ENCODE data around the gene UBE2D1. TPM values are rescaled to one million over a fixed set of nuclear protein-coding genes. Genes with fewer than 3 reads are reported as not detected.

UBE2D1 gene
- total RNA-seq (2014; rRNA removed; shearing (Covaris generic)): 17.1 and 23.3 TPM in 2 replicates

DNA sequence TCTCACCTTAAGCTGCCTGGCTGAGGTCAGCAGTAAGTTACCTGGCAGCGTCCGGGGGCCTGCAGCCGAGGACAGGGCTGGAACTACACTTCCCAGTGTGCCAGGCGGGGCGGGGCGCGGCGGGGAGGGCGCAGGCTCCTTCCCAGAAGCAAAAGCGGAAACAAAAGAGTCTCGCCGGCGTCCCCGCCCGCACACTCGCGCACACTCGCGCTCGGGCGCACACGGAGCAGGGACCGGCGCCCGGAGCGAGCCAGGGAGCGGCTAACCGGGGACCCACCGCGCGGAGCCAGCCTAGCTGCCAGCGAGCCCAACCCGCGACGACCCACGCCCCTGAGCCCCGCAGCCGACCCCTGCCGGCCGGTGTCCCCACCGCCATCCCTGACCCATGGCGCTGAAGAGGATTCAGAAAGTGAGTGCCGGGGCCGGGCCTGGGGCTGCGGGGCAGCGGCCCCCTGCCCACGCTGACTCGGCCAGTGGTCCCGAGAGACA, at the start of gene UBE2D1:
Gene UBE2D1, plus strand, starts transcription at position 190 of the 489 bp plus-strand sequence. Its CDS starts 196 bp downstream, at position 386.
- Histone ChIP-seq H3K27ac (peak within 1 kb of the TSS; percentile 36; the same call in 1 of the 2 replicates), H3K9me3 (replicated peaks) (no peaks in the 10 kb centered on the region), H3K4me1 (replicated peaks) (peaks cover 12% of the 10 kb centered on the region), H3K27me3 (replicated peaks) (no peaks in the 10 kb centered on the region), H3K36me3 (peaks cover 6% of the 10 kb centered on the region), H3K4me3 (peak within 1 kb of the TSS; percentile 91)
- peak; percentile 70 to 82 for DNase-seq (ENCODE audit: low read depth in 1 of 2, low spot score in 2 of 2)

- DNase-seq (ENCODE audit: low read depth in 1 of 2, low spot score in 2 of 2): no peak
- no peaks in the 10 kb centered on the region for H3K27me3 ChIP-seq (replicated peaks)
- H3K27ac ChIP-seq: no peak overlapping the region
Observed at GRCh38 chr10:58291538-58292174, 43.1 kb upstream of the UBE2D1 start.

GRCh38 chr10:58293989-58294388, 40.8 kb upstream of the UBE2D1 start:
- Histone ChIP-seq H3K27ac (no peak overlapping the region), H3K4me1 (replicated peaks) (no peaks in the 10 kb centered on the region), H3K36me3 (no peaks in the 10 kb centered on the region), H3K4me3 (no peak overlapping the region), H3K9me3 (replicated peaks) (no peaks in the 10 kb centered on the region), H3K27me3 (replicated peaks) (no peaks in the 10 kb centered on the region)
- no peak for DNase-seq (ENCODE audit: low read depth in 1 of 2, low spot score in 2 of 2)

More at GRCh38 chr10:58291538-58292174, 43.1 kb upstream of the UBE2D1 start:
- Histone ChIP-seq H3K4me3 (no peak overlapping the region), H3K9me3 (replicated peaks) (no peaks in the 10 kb centered on the region), H3K36me3 (no peaks in the 10 kb centered on the region), H3K4me1 (replicated peaks) (no peaks in the 10 kb centered on the region; the same call in none of the 2 replicates)

GRCh38 chr10:58299580-58299979, 35.2 kb upstream of the UBE2D1 start:
- no peaks in the 10 kb centered on the region for H3K9me3 ChIP-seq (replicated peaks)
- no peak overlapping the region for H3K4me3 ChIP-seq

DNA sequence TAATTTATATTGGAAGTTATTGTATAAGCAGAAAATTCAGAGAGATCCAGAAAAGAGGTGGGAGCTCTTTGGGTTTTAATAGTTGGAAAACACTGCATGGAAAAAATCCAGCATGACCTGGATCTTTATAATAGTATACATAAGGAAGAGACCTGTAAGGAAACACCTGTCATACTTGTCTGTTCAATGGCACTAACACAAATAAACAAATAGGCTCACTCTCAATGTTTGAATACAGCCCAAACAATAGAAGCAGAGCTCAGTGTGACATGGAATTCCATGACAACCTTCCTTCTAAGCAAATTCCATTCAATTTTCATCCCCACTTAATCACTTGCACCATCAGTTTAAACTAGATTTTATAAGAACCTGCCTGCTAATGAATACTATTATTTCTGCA, 34.1 kb upstream of the UBE2D1 start:
- H3K27me3 ChIP-seq (replicated peaks): no peaks in the 10 kb centered on the region; the same call in 1 of the 2 replicates
- H3K36me3 ChIP-seq: no peaks in the 10 kb centered on the region
- H3K4me1 ChIP-seq (replicated peaks): no peaks in the 10 kb centered on the region
- no peaks in the 10 kb centered on the region for H3K9me3 ChIP-seq (replicated peaks)
- no peak overlapping the region for H3K4me3 ChIP-seq
- H3K27ac ChIP-seq: no peak overlapping the region
- DNase-seq (ENCODE audit: low read depth in 1 of 2, low spot score in 2 of 2): no peak

More at GRCh38 chr10:58299580-58299979, 35.2 kb upstream of the UBE2D1 start:
- DNase-seq (ENCODE audit: low read depth in 1 of 2, low spot score in 2 of 2): peak; percentile 50 to 55
- H3K27ac ChIP-seq: no peak overlapping the region
- H3K4me1 ChIP-seq (replicated peaks): no peaks in the 10 kb centered on the region
- no peaks in the 10 kb centered on the region; the same call in 1 of the 2 replicates for H3K27me3 ChIP-seq (replicated peaks)
- H3K36me3 ChIP-seq: no peaks in the 10 kb centered on the region

DNA sequence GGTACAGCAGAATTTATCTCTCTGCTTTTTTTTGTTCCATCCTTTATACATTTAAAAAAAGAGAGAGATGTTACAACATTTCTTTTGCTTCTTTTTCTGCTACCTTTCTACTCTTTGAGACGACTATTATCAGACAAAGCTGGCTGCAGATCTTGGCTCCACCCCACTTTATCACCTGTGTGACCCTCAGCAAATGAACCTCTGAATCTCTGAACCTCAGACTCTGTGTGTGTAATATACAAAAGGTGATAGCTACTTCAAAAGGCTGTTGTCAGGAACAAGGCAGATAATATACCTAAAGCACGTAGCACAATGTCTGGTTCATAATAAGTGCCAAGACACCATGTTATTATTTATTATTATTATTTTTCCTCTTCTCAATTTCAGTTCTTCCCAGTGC, 32.6 kb upstream of the UBE2D1 start:
- H3K36me3 ChIP-seq: no peaks in the 10 kb centered on the region

DNA sequence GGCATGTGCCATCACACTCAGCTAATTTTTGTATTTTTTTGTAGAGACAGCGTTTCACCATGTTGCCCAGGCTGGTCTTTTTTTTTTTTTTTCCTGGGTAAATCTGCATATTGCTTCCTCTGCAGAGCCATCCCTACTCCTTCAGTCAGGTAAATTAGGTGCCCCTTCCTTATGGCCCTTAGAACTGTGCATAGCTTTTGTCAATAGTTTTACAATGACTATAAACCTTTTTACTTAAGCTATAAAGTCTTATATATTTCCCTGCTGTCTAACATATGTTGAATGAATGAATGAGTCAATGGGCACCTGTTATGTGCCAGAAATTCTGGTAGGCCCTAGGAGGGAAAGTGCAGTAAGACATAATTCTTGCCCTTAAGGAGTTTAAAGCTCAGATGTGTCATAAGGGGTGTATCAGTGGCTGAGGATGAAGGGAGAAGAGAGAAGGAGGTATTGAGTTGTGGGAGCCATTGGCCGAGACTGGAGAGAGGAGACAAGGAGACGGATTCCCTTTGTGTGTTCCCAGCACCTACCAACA, 30.6 kb upstream of the UBE2D1 start:
- Histone ChIP-seq H3K27ac (no peak overlapping the region), H3K4me3 (no peak overlapping the region), H3K36me3 (no peaks in the 10 kb centered on the region), H3K4me1 (replicated peaks) (no peaks in the 10 kb centered on the region), H3K27me3 (replicated peaks) (peaks cover 4% of the 10 kb centered on the region; the same call in 1 of the 2 replicates), H3K9me3 (replicated peaks) (no peaks in the 10 kb centered on the region)
- no peak for DNase-seq (ENCODE audit: low read depth in 1 of 2, low spot score in 2 of 2)

More for the DNA sequence above, 32.6 kb upstream of the UBE2D1 start:
- no peak overlapping the region for H3K4me3 ChIP-seq
- no peaks in the 10 kb centered on the region for H3K9me3 ChIP-seq (replicated peaks)
- no peaks in the 10 kb centered on the region for H3K4me1 ChIP-seq (replicated peaks)
- DNase-seq (ENCODE audit: low read depth in 1 of 2, low spot score in 2 of 2): no peak
- peaks cover under 1% of the 10 kb centered on the region; the same call in 1 of the 2 replicates for H3K27me3 ChIP-seq (replicated peaks)
- no peak overlapping the region for H3K27ac ChIP-seq

GRCh38 chr10:58305821-58306220, 29.0 kb upstream of the UBE2D1 start:
- Histone ChIP-seq H3K36me3 (no peaks in the 10 kb centered on the region), H3K27me3 (replicated peaks) (peaks cover 4% of the 10 kb centered on the region; the same call in 1 of the 2 replicates), H3K4me1 (replicated peaks) (no peaks in the 10 kb centered on the region), H3K4me3 (no peak overlapping the region), H3K9me3 (replicated peaks) (no peaks in the 10 kb centered on the region), H3K27ac (no peak overlapping the region)
- no peak for DNase-seq (ENCODE audit: low read depth in 1 of 2, low spot score in 2 of 2)

DNA sequence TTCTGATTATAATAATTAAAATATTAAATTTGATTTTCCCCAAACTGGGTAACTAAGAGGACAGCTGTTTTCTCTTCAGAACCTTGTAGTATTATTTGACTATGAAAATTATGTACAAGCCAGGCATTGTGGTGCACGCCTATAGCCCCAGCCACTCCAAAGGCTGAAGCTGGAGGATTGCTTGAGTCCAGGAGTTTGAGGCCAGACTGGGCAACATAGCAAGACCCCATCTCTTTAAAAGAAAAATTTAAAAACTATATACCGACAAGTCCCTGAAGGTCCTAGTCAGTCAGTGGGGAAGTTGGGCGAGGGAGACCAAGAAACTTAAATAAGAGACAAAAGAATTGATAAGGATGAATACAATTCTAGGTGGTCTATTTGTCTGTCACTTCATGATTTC, 27.1 kb upstream of the UBE2D1 start:
- peaks cover 4% of the 10 kb centered on the region; the same call in 1 of the 2 replicates for H3K27me3 ChIP-seq (replicated peaks)
- no peaks in the 10 kb centered on the region for H3K9me3 ChIP-seq (replicated peaks)
- H3K27ac ChIP-seq: no peak overlapping the region
- no peak overlapping the region for H3K4me3 ChIP-seq
- H3K36me3 ChIP-seq: no peaks in the 10 kb centered on the region
- DNase-seq (ENCODE audit: low read depth in 1 of 2, low spot score in 2 of 2): no peak
- H3K4me1 ChIP-seq (replicated peaks): no peaks in the 10 kb centered on the region

GRCh38 chr10:58311026-58311425, 23.8 kb upstream of the UBE2D1 start:
- Histone ChIP-seq H3K27ac (no peak overlapping the region), H3K36me3 (no peaks in the 10 kb centered on the region), H3K4me3 (no peak overlapping the region), H3K4me1 (replicated peaks) (no peaks in the 10 kb centered on the region), H3K27me3 (replicated peaks) (peaks cover 4% of the 10 kb centered on the region), H3K9me3 (replicated peaks) (no peaks in the 10 kb centered on the region)
- DNase-seq (ENCODE audit: low read depth in 1 of 2, low spot score in 2 of 2): no peak

DNA sequence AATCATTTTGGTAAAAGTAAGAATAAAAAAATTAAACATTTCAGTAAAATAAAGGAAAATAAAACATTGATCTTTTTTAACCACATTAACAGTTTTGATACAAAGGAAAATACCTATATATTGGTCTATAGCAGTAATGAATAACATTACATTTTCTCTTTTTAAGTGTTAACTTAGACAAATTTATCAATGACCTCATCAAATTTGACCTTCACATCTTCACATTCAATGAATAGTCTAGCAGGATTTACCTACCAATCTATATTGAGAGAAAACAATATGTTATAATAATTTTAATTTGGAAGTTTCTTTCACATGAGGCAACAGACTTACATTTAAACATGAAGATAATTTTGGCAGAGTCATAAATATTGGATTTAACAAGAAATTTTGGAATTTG, 17.9 kb upstream of the UBE2D1 start:
- H3K36me3 ChIP-seq: no peaks in the 10 kb centered on the region
- no peak overlapping the region for H3K27ac ChIP-seq
- DNase-seq (ENCODE audit: low read depth in 1 of 2, low spot score in 2 of 2): no peak
- H3K9me3 ChIP-seq (replicated peaks): no peaks in the 10 kb centered on the region
- no peak overlapping the region for H3K4me3 ChIP-seq
- H3K27me3 ChIP-seq (replicated peaks): no peaks in the 10 kb centered on the region; the same call in 1 of the 2 replicates
- H3K4me1 ChIP-seq (replicated peaks): no peaks in the 10 kb centered on the region

DNA sequence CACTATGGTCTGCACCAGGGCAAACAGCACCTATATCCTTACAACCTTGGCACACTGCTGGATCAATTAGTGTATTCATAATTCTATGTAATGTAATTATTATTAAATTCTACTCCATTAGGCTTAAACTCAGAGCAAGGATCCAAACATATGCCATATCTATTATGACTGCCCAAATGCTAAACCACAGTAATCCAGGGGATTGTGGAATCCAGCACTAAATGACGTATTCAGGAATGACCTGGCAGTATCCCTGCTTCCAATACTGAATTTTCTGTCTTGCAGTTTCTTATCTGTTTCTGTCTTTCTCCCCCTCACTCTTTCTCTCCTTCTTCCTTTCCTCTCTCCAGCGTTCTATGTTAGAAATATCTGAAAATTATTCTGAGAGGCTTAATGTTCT, 16.5 kb upstream of the UBE2D1 start:
- Histone ChIP-seq H3K27me3 (replicated peaks) (no peaks in the 10 kb centered on the region; the same call in 1 of the 2 replicates), H3K4me1 (replicated peaks) (no peaks in the 10 kb centered on the region), H3K27ac (no peak overlapping the region), H3K4me3 (no peak overlapping the region), H3K9me3 (replicated peaks) (no peaks in the 10 kb centered on the region), H3K36me3 (no peaks in the 10 kb centered on the region)
- DNase-seq (ENCODE audit: low read depth in 1 of 2, low spot score in 2 of 2): no peak

DNA sequence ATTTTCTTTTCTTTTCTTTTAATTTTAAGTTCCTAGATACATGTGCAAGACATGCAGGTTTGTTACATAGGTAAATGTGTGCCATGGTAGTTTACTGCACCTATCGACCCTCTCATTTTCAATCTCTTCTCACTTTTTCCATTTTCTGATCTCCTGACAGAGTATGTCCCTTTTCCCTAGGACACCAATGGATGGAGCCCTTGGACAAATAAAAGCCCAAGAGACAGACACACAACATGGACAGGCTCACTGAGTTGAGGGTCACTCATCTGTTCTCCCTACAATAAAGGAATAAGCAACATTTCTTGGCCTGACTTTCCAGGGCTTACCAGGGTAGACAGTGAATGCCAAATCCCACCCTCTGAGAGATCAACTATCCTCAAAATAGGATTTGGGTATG, 15.2 kb upstream of the UBE2D1 start:
- H3K27ac ChIP-seq: no peak overlapping the region
- H3K27me3 ChIP-seq (replicated peaks): no peaks in the 10 kb centered on the region
- no peak for DNase-seq (ENCODE audit: low read depth in 1 of 2, low spot score in 2 of 2)

DNA sequence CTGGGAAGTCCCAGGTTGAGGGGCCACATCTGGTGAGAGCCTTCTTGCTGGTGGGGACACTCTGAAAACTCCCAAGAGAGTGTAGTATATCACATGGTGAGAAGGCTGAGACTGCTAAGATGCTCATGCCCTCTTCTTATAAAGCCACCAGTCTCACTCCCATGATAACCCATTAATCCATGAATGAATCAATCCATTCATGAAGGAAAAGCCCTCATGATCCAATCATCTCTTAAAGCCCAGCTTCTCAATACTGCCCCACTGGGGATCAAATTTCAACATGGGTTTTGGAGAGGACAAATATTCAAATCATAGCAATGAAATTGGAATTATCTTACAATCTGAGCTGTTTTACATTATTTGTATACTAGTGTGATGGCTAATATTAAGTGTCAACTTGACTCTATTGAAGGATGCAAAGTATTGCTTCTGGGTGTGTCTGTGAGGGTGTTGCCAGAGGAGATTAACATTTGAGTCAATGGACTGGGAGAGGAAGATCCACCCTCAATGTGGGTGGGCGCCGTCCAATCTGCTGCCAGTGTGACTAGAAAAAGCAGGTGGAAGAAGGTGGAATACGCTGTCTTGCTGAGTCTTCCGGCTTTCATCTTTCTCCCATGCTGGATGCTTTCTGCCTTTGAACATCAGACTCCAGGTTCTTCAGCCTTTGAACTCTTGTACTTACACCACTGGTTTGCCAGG, 14.3 kb upstream of the UBE2D1 start:
- no peaks in the 10 kb centered on the region for H3K27me3 ChIP-seq (replicated peaks)
- no peak for DNase-seq (ENCODE audit: low read depth in 1 of 2, low spot score in 2 of 2)

More for the DNA sequence above, 15.2 kb upstream of the UBE2D1 start:
- no peaks in the 10 kb centered on the region for H3K9me3 ChIP-seq (replicated peaks)
- H3K36me3 ChIP-seq: no peaks in the 10 kb centered on the region
- no peaks in the 10 kb centered on the region for H3K4me1 ChIP-seq (replicated peaks)
- no peak overlapping the region for H3K4me3 ChIP-seq

More for the DNA sequence above, 14.3 kb upstream of the UBE2D1 start:
- H3K9me3 ChIP-seq (replicated peaks): no peaks in the 10 kb centered on the region
- H3K36me3 ChIP-seq: no peaks in the 10 kb centered on the region
- no peaks in the 10 kb centered on the region for H3K4me1 ChIP-seq (replicated peaks)
- H3K27ac ChIP-seq: no peak overlapping the region
- H3K4me3 ChIP-seq: no peak overlapping the region
